K562 (cell line): ENCODE measurements around the gene PNMA8C.

Experiments
- AFF4 ChIP-seq: sonication (generic); formaldehyde crosslinking; IDR thresholded peaks from 2 replicates; pipeline ENCODE4 v1.8.0; 2023; ENCODE audit warnings: mild to moderate bottlenecking, missing genetic modification reagents
- CBFB ChIP-seq: sonication (generic); formaldehyde crosslinking; IDR thresholded peaks from 2 replicates; pipeline ENCODE4 v1.4.0; 2020; ENCODE audit warnings: mild to moderate bottlenecking, missing genetic modification reagents
- CTCF ChIP-seq, 3 experiments: IDR thresholded peaks in 2 of 3; conservative IDR thresholded peaks in 1 of 3; 2 replicates each; pipeline ENCODE4 v1.5.1; 2011 to 2012; ENCODE audit warnings: low read length in 3 of 3, mild to moderate bottlenecking in 3 of 3, control low read depth in 2 of 3, improper control_type of control experiment in 1 of 3, inconsistent platforms in 1 of 3, low read depth in 1 of 3, mixed read lengths in 1 of 3, moderate library complexity in 1 of 3; ENCODE audit not compliant: insufficient read depth in 2 of 3
- MYBL2 ChIP-seq, 2 experiments: fragments of 450-650 bp in 1 of 2; sonication (generic) in 1 of 2; formaldehyde crosslinking in 1 of 2; IDR thresholded peaks; 2 replicates each; pipeline versions ENCODE4 v1.6.1 to v1.8.1; 2017 to 2022; ENCODE audit warnings: borderline replicate concordance in 1 of 2, inconsistent platforms in 1 of 2, low read depth in 1 of 2, mild to moderate bottlenecking in 1 of 2, missing genetic modification reagents in 1 of 2, moderate library complexity in 1 of 2
- POLR2A ChIP-seq: fragments of 450-650 bp; conservative IDR thresholded peaks from 2 replicates; pipeline ENCODE4 v1.6.1; 2016
- SETDB1 ChIP-seq: IDR thresholded peaks from one replicate; pipeline ENCODE4 v1.6.1; 2012; ENCODE audit warnings: low read length, control low read depth, inconsistent platforms
- ZZZ3 ChIP-seq: fragments of 450-650 bp; IDR thresholded peaks from 2 replicates; pipeline ENCODE4 v1.6.1; 2016; ENCODE audit warnings: antibody characterized with exemption, mild to moderate bottlenecking, moderate library complexity

GRCh38 chr19:46423188-46423587 is 5.5 kb downstream of the PNMA8C start:
- TF ChIP-seq AFF4 (CRISPR knock-in tag) (no peak), ZZZ3 (no peak), SETDB1 (no peak), MYBL2 (IDR thresholded peaks at IDR 0.05; ENCODE audit: low read depth) (no peak), MYBL2 (CRISPR knock-in tag; IDR thresholded peaks at IDR 0.05; ENCODE audit: borderline replicate concordance) (no peak), POLR2A (no peak), CTCF (IDR thresholded peaks at IDR 0.05 in 2 of 3, conservative IDR thresholded peaks at IDR 0.05 in 1 of 3; ENCODE audit: insufficient read depth in 2 of 3, low read depth in 1 of 3, low read length in 3 of 3) (no peak), CBFB (CRISPR knock-in tag) (no peak)
